Measurements from ENCODE around the gene FAM3D. TPM values are rescaled to one million over a fixed set of nuclear protein-coding genes. Genes with fewer than 3 reads are reported as not detected.

The FAM3D gene
- total and polyA plus RNA-seq, 9 of the 15 experiments (the other 6 are each of a cell fraction or from before 2014, with no cell fraction given): not detected

GRCh38 chr3:58680879-58681525, 14.4 kb upstream of the FAM3D start (continued):
- TF ChIP-seq, protein P1, sequence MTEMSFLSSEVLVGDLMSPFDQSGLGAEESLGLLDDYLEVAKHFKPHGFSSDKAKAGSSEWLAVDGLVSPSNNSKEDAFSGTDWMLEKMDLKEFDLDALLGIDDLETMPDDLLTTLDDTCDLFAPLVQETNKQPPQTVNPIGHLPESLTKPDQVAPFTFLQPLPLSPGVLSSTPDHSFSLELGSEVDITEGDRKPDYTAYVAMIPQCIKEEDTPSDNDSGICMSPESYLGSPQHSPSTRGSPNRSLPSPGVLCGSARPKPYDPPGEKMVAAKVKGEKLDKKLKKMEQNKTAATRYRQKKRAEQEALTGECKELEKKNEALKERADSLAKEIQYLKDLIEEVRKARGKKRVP (CRISPR knock-in tag; IDR thresholded peaks at IDR 0.05): no peak
- no peak for TF ChIP-seq PTTG1 (tag; IDR thresholded peaks at IDR 0.05; ENCODE audit: low read depth)

DNA sequence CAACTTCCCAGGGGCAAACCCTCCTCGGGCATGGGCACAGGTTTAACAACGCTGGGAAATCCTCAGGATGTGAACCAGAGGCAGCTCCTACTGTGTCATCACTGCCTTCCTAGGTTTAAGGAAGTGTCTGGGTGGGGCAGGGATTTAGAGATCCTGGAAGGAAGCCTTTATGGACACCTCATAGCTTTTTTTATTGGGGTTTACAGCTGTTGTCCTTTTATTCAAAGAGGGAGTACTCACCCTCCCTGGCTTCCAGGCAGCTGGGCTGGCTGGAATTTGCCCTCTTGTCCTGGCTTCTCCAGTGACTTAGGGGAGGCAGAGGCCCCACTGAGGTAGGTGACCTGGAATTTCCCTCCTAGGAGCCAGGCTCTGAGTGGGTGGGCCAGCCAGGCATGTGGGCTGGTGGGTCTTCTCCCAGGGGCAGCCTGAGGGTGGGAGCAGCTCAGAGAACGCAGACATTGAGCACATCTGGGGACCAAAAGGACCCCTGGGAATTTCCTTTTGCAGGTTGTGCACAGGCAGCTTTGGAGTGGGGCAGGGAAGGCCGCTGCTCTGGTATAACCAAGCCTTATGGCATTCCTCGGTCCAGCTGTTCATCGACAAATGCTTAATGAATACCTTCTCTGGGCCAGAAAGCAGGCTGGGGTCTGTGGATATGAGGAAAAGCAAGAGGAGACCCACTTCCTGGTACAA, 13.5 kb upstream of the FAM3D start:
- CTCF ChIA-PET (ENCODE audit: low intra/inter-chr PET ratio): no interaction called here
- TF ChIP-seq SIRT6 (IDR thresholded peaks at IDR 0.05; ENCODE audit: low read depth, low read length): no peak
- TF ChIP-seq POLR2AphosphoS5 (IDR thresholded peaks at IDR 0.05; ENCODE audit: control insufficient read depth, insufficient read depth, low read depth, low read length): no peak
- no peak for TF ChIP-seq RNF2 (IDR thresholded peaks at IDR 0.05)
- no peak for TF ChIP-seq CBX2 (IDR thresholded peaks at IDR 0.05; ENCODE audit: insufficient read depth, low read length, poor library complexity, severe bottlenecking)
- no peak for TF ChIP-seq PRPF4 (IDR thresholded peaks at IDR 0.05; ENCODE audit: insufficient read depth, low read depth, low read length, poor library complexity, severe bottlenecking)
- TF ChIP-seq CHAMP1 (IDR thresholded peaks at IDR 0.05): no peak
- no peak for TF ChIP-seq TAF1 (IDR thresholded peaks at IDR 0.05; ENCODE audit: control insufficient read depth, extremely low read depth, insufficient read depth, low read length, severe bottlenecking)
- TF ChIP-seq ZNF41 (CRISPR knock-in tag; conservative IDR thresholded peaks at IDR 0.05): no peak
- TF ChIP-seq SETDB1 (IDR thresholded peaks at IDR 0.05; ENCODE audit: low read length): no peak
- no peak for TF ChIP-seq CHD2 (IDR thresholded peaks at IDR 0.05; ENCODE audit: low read depth, low read length)
- TF ChIP-seq ESRRA (IDR thresholded peaks at IDR 0.05; ENCODE audit: borderline replicate concordance, low read depth): no peak
- no peak for TF ChIP-seq ZNF77 (CRISPR knock-in tag; IDR thresholded peaks at IDR 0.05)
- TF ChIP-seq STAT5A (IDR thresholded peaks at IDR 0.05; ENCODE audit: borderline replicate concordance, low read length): no peak

More for the DNA sequence above, 13.5 kb upstream of the FAM3D start:
- Histone ChIP-seq H3K4me1 (replicated peaks in 1 of 2; ENCODE audit: control insufficient read depth in 2 of 2, insufficient read depth in 2 of 2, low read length in 2 of 2) (no peaks in the 10 kb centered on the region), H3K27ac (ENCODE audit: extremely low read depth, low read depth, low read length) (no peak overlapping the region), H3K9ac (ENCODE audit: insufficient read depth in 1 of 2, low read depth in 2 of 2, low read length in 2 of 2) (no peak overlapping the region), H3K9me3 (replicated peaks; ENCODE audit: control insufficient read depth, insufficient read depth, low read depth, low read length) (no peaks in the 10 kb centered on the region), H3K36me3 (ENCODE audit: control insufficient read depth, insufficient read depth, low read length) (no peaks in the 10 kb centered on the region), H2AFZ (ENCODE audit: low read depth, low read length) (no peak overlapping the region), H3K9me1 (ENCODE audit: control insufficient read depth, insufficient read depth, low read length) (no peaks in the 10 kb centered on the region), H3K27me3 (ENCODE audit: control insufficient read depth in 2 of 2, insufficient read depth in 2 of 2, low read length in 2 of 2) (peaks cover 3 to 15% of the 10 kb centered on the region in 2 experiments; a peak in 3 of 5 replicates), H4K20me1 (replicated peaks; ENCODE audit: control insufficient read depth, insufficient read depth, low read length) (no peaks in the 10 kb centered on the region), H3K4me2 (ENCODE audit: insufficient read depth, low read length) (no peak overlapping the region), H3K4me3 (no peak overlapping the region), H3K79me2 (ENCODE audit: control insufficient read depth, insufficient read depth, low read length) (no peaks in the 10 kb centered on the region)
- no peak for FAIRE-seq
- no peak for DNase-seq (ENCODE audit: extremely low read depth in 1 of 4, low spot score in 3 of 4)
- no TSS peak for BruUV-seq (replicated peaks)
- in situ Hi-C loops (cut with MboI): no loop called here
- ATAC-seq: no peak
- intact Hi-C loops (cut with micrococcal nuclease): no loop called here
- 3% methylated on average over 5 of the region's 6 CpGs for WGBS (ENCODE audit: insufficient coverage, low coverage, missing lambda C conversion rate)
- POLR2A ChIA-PET: no interaction called here

All from K562 (cell line).